Cortex of kidney (tissue), 1 donor: ENCODE data around the gene CHRDL2.

Source experiments
- DNase-seq: peaks from one replicate; lab custom pipeline; 2025; lab: John Stamatoyannopoulos, UW

The CHRDL2 gene

GRCh38 chr11:74710281-74710938 lies 20.8 kb downstream of the CHRDL2 start:
- no peak for DNase-seq

GRCh38 chr11:74709175-74709574 lies 22.1 kb downstream of the CHRDL2 start:
- no peak for DNase-seq

GRCh38 chr11:74707602-74708510 lies 23.4 kb downstream of the CHRDL2 start:
- no peak for DNase-seq

GRCh38 chr11:74707182-74707581 lies 24.0 kb downstream of the CHRDL2 start:
- DNase-seq = no peak

GRCh38 chr11:74703211-74703610 lies 28.0 kb downstream of the CHRDL2 start:
- no peak for DNase-seq

GRCh38 chr11:74702383-74703007 lies 28.7 kb downstream of the CHRDL2 start:
- no peak for DNase-seq

GRCh38 chr11:74701351-74701750 lies 29.9 kb downstream of the CHRDL2 start:
- no peak for DNase-seq

- DNase-seq = no peak
These were observed 31.4 kb downstream of the CHRDL2 start for GRCh38 chr11:74699615-74700396.

GRCh38 chr11:74697722-74698121 lies 33.5 kb downstream of the CHRDL2 start:
- DNase-seq = no peak

- no peak for DNase-seq
These were observed 34.1 kb downstream of the CHRDL2 start for GRCh38 chr11:74696939-74697675.

GRCh38 chr11:74696500-74696899 lies 34.7 kb downstream of the CHRDL2 start:
- no peak for DNase-seq

- DNase-seq = no peak
These were observed 35.4 kb downstream of the CHRDL2 start for GRCh38 chr11:74695705-74696280.

- DNase-seq = no peak
These were observed 36.9 kb downstream of the CHRDL2 start for GRCh38 chr11:74694136-74694930.

GRCh38 chr11:74693531-74693930 lies 37.7 kb downstream of the CHRDL2 start:
- no peak for DNase-seq

GRCh38 chr11:74691755-74692154 lies 39.5 kb downstream of the CHRDL2 start:
- no peak for DNase-seq

GRCh38 chr11:74689666-74690065 lies 41.6 kb downstream of the CHRDL2 start:
- DNase-seq = no peak

- DNase-seq = no peak
These were observed 43.8 kb downstream of the CHRDL2 start for GRCh38 chr11:74687237-74688023.

GRCh38 chr11:74686792-74687191 lies 44.4 kb downstream of the CHRDL2 start:
- no peak for DNase-seq

- DNase-seq = no peak
These were observed 45.3 kb downstream of the CHRDL2 start for GRCh38 chr11:74685905-74686304.
